SW 1271 (cell line): ENCODE measurements around the gene EVC.
"Not testable (repeated sequence)": the region's sequence is repeated elsewhere in the genome, so short reads cannot be mapped to it uniquely, and the experiment has no call there.

Experiments
- DNase-seq, 2 experiments: peaks; one replicate each; lab custom pipeline; 2025; lab: John Stamatoyannopoulos, UW

The EVC gene

DNA sequence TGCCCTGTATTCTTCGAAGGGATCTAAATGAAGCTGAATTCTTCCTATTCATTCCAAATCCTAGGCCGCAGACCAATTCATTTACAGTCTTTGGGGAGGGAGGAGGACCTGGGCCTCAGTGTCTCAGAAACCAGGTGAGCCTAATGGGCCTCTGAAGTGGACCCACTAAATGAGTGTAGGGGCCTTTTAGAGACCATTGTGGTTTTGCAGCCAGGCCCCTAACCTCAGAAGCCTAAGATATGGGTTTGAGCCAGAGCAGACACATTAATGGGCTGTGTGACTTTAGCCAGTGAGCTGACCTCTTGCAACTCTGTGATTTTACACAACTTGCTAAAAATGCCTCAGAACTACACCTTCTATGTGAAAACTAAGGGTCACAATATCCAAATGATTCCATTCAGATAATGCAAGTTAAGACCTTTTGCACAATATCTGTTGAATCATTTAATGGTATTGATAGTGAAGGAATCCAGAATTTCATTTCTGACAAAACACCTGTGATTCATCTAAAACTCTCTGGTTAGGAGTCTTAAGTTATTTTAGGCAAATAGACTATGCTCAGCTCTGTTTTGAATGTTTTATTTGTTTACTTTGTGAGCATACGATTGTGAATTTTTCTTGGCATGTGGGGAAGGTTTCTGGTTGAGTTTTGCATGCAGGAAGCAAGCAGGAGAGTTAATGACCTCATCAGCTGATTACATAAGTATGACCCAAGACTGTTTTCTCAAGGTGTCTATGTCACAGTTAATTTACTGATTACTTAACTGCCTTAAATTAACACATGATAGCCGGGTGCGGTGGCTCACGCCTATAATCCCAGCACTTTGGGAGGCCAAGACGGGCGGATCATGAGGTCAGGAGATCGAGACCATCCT lies 75.0 kb downstream of the EVC start:
- no peak for DNase-seq

DNA sequence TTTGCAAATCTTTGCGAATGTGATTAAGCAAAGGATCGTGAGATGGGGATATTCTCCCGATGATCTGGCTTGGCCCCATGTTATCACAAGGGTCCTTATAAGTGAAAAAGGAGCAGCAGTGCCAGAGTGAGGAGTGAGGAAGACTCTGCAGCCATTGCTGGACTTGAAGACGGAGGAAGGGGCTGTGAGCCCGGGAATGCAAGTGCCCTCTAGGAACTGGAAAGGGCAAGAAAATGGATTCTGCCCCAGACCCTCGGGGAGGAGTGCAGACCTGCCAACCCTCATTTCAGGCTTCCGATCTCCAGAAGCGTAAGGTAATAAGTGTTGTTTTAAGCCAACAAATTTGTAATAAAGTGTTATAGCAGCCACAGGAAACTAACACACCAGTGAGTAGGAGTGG lies 76.3 kb downstream of the EVC start:
- no peak for DNase-seq

DNA sequence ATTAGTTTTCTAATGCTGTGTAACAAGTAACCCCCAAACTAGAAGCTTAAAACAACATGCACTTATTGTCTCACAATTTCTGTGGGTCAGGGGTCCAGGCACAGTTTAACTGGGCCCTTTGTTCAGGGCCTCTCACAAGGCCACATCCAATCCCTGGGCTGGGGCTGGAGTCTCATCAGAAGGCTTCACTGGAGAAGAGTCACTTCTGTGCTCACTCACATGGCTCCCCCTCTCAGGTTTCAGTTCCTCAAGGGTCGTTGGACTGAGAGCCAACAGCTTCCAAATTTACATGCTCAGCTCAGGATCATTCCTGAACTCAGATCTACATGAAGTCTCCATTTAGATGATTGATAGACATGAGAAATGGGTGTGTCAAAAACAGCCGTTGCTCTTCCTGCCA lies 77.1 kb downstream of the EVC start:
- DNase-seq, result no peak

DNA sequence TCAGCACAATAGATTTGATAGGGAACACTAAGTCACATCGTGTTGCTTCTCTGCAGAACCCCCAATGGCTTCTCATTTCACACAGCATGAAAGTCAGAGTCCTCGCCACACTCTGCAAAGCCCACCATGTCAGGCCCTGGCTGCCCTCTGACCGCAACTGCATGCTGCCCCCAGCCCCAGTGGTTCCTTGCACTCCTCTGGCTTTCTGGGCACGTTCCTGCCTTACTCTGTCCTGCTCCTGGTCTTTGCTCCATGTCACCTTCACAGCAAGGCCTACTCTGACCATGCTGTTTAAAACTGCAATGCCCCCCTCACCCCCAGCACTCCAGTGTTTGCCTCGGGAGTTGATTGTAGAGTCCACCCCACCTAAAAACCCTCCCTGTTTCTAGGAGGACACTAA lies 78.1 kb downstream of the EVC start:
- DNase-seq, result no peak

DNA sequence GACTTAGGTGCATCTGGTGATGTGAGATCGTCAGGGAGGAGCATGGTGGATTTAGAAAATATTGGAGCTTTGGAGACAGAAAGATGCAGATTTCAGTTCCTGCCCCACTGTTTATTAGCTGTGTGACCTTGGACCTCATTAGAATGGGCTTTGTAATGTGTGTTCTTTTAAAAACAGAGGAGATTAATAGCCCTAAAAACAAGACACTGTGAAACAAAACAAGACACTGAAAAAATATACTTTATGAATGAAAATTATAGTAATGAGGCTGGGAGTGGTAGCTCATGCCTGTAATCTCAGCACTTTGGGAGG lies 79.5 kb downstream of the EVC start:
- no peak for DNase-seq

DNA sequence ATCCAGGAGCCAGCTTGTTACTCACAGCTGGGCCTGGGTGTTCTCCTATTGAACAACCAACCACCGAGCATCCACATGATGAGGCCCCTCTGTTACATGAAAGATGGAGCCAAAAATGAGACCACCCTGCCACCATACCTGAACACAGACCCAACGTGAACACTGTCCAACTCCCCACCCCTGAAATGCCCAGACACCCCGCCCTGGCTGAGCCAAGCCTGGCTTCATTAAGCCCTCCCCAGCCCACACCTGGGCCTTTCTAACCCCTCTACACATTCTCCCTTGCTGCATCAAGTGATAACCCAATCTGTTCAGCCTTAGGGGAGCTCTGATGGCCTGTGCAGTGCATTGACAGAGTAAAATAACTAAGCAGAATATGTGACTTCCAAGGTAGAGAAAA lies 80.7 kb downstream of the EVC start:
- DNase-seq, result no peak

DNA sequence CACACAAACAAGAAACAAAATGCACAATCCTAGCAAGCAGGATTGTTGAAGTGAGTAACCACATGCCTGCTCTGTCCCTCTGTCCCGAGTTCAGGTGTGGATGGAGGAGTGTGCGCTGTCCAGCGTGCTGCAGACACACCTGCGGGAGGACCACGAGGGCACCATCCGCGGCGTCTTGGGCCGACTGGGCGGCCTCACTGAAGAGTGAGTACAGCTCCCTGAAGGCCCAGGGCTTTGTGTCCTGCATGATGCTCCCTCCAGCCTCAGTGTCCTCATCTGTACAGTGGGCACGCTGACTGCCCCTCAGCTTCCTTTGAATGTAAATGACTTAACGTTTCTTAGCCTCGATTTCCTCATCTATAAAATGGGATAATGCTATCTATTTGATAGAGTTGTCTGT lies 82.5 kb downstream of the EVC start:
- DNase-seq, result no peak

DNA sequence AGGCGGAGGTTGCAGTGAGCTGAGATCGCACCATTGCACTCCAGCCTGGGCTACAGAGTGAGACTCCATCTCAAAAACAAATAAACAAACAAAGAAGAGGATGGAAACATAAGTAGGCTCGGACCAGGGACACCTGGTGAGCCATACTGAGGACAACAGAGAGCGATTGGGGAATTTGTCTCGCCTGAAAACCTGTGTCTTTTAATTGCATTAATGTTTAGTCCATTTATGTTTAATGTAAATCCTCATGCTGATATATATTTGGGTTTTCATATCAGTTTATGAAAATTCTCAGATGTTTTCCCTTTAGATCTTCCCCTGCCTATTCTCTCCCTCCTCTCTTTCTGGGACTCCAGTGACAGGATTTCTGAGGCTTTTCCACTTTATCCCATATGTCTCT lies 84.6 kb downstream of the EVC start:
- DNase-seq, result no peak

DNA sequence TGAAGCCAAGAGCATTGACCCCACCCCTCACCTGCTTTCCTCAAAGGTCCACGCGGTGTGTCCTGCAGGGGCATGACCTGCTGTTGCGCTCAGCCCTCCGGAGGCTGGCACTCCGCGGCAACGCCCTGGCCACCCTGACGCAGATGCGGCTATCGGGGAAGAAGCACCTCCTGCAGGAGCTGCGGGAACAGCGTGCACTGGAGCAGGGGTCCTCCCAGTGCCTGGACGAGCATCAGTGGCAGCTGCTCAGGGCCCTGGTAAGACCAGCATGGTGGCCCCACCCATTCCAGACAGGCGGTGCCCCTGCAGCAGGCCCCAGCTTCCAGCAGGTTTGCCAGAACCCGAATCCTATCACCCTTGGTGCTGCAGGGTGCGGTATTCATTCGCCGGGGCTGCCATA lies 86.0 kb downstream of the EVC start:
- DNase-seq, result no peak

DNA sequence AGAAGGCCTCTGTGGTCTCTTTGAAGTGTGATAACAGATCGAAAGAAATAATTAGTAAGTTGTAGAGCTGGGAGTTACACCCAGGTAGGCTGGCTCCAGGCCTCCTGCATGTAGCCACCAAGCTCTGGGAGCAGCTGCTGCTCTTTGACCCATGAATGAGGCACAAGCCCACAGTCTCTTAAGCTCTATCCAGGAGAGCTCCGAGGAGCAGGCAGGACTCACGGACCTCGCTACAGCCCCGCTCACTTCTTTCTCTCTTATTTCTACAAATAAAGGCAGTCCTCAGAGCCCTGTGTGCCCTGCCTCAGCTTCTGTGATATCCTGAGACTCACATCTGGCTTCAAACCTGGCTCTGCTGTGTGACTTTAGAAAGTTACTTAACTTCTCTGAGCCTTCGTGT lies 86.9 kb downstream of the EVC start:
- DNase-seq, result no peak

DNA sequence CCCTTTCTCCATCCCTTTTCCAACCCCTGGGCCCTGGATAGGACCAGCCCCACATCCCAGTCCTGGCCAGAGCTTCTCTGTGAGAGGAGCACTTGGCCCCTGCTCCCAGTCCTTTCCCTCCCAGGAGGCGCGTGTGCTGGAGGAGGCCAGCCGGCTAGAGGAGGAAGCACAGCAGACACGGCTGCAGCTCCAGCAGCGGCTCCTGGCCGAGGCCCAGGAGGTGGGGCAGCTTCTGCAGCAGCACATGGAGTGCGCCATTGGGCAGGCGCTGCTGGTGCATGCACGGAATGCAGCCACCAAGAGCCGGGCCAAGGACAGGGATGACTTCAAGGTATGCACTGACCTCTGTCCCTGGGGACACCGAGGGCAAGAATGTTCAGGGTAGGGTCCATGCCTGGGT lies 87.5 kb downstream of the EVC start:
- no peak for DNase-seq

DNA sequence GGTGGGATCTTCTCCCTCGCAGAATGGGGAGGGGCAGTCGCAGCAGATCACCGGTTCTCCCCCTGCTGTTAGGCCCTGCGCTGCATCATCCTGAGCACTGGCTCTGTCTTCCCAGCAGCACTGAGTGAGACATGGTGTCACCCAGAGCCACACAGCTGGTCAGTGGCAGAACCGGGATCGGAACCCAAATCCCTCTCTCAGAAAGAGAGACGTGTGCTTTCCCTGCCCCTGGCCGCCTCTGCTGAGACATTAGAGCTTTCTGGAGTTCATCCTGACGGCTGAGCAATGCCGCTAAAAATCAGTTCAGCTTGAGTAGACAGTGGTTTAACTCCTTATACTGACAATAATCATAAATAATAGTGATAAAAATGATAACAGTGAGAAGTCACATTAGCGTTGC lies 87.9 kb downstream of the EVC start:
- no peak for DNase-seq

DNA sequence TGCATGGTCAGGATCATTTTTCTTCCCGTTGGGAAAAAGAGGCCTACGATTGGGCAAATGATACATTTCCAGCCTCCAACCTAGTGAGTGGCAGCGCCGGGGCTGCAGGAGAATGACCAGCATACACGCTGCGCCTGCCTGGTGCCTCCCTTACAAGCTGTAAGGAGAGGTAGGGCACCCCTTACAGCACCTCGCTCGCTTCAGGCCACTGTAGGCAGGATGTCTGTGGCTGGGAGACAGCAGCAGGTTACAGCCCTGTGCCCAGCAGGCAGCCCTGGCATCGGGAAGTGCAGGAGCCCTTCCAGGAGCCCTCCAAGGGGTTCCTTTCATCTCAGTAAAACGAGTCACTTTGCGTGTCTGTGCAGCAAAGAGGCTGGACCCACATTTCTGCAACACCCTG lies 88.4 kb downstream of the EVC start:
- no peak for DNase-seq

DNA sequence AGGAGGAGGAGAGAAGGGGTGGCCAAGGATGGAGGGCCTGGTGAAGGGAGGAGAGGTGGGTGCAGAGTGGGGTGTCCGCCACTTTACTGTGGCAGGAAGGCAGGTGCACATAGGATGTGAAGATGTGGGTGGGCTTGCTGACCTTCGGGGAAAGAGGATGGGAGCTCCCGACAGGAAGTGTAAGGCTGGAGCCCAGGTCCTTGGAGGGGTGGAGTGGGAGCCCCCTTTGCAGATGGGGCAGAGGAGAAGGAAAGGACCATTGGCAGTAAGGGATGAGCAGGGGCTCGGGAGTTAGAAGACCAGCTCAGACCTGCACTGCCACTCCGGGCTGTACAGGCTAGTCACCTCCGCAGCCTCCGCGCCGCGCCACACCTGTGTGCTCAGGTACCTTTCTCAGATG lies 89.5 kb downstream of the EVC start:
- no peak for DNase-seq

DNA sequence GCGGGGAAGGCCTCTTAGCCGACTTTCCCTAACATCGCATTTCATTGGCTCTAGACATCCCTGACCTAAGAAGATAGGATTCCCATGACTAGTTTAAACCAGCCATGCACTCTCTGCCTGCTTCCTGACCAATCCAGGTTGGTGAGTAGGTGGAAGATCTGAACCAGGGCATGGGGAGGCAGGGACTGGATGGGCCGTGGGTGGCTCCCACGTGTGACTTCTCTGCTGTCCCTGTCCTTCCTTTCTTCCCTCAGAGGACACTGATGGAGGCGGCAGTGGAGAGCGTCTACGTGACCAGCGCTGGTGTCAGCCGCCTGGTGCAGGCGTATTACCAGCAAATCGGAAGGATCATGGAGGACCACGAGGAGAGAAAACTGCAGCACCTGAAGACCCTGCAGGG lies 90.7 kb downstream of the EVC start:
- DNase-seq, result no peak

DNA sequence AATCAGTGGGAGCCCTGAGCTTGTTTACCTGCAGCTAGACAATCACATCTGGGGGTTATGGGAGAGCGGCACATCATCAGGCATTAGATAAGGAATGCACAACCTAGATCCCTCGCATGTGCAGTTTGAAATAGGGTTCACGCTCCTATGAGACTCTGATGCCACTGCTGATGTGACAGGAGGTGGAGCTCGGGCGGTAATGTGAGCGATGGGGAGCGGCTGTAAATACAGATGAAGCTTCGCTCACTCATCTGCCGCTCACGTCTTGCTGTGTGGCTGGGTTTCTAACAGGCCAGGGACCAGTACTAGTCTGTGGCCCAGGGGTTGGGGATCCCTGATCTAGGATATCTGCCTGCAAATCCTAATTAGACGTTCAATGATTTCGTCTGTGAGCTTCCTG lies 91.6 kb downstream of the EVC start:
- DNase-seq, result no peak

DNA sequence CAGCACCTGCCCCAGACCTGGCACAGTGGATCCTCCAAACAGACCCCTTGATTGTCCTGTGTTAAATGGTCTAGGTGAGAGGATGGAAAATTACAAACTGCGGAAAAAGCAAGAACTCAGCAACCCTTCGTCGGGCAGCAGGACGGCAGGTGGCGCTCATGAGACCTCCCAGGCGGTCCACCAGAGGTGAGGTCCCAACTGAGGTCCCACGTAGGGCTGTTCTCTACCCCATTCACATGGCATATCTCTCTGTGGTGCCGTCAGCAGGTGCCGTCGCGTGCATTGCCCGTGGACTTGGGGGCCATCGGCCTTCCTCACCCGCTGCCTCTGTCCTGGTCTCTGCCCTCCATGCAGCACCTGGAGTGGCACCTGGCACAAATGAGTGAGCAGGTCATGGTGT lies 93.7 kb downstream of the EVC start:
- DNase-seq, result no peak

DNA sequence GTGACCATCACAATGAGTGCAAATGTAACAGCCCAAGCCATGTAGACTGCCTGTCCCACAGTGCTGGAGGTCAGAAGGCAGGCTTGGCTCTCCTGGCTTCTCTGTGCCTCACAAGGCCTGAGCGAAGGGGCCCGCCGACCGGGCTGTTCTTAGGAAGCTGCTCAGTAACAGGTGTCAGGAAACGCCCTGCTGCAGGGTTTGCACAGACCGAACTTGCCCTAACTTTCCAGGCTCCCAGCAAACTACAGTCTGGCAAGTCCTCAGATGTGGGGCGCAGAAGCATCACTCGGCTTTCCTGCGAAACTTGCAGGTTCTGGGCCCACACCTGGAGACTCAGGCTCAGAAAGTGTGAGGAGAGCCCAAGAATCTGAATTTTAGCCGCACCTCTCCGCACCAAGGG lies 94.3 kb downstream of the EVC start:
- DNase-seq, result no peak

DNA sequence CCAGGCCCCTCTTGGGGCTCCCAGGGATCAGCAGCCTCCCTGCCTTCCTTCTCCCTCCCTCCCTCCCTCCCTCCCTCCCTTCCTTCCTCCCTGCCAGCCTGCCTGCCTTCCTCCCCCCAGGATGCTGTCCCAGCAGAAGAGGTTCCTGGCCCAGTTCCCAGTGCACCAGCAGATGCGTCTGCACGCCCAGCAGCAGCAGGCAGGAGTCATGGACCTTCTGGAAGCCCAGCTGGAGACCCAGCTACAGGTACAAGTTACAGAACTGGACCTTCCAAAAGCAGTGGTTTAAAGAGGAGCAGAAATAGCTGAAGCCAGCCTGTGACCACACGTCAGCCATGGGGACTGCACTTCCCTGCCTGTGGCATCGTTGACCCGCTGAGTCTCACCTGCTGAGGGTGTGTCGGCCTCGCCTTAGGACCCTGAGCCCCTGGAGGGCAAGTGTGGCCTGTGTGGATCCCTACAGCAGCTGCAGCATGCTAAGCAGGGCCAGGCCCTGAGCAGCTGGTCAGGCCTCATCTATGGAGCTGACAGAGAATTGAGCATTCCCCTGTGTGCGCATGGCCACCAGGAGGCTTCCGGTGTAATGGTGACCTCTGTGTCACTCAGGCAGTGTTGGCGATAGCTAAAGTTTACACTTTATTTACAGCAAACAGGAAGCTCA lies 97.2 kb downstream of the EVC start:
- DNase-seq, result no peak

DNA sequence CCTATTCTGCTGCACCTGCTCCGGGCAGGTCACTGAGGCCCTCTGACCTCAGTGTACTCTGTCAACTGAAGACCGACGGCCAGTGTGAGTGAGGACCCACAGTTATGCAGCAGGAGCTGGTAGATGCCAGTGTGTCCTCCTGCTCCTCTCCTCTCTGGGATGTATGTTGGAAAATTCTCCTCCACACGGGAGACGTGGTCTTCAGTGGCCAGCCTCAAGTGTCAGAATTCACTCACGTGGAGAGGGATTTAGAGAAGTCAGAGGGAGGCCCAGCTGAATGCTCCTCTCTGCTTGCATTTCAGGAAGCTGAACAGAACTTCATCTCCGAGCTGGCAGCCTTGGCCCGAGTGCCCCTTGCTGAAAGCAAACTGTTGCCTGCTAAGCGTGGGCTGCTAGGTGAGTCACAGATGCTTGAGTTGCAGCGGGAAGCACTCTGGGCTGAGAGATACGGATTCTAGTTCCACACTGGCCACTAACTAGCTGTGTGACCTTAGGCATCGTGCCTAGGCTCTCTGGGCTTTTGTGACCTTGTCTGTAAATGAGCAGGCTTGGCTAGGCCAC lies 98.3 kb downstream of the EVC start:
- no peak for DNase-seq

DNA sequence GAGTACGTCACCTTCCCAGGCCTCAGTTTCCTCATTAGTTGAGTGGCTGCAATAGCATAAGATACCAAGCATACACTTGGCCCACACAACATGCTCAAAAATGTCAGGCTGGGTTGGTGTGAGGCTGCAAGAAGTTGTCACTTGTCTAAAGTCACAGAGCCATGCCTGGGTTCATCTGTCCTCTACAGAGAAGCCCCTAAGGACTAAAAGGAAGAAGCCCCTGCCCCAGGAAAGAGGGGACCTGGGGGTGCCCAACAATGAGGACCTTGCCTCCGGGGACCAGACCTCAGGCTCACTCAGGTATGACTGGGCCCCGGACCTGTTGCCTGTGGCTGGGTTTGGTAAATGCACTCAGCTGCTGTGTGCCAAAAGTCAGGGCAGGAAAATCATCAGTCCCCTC lies 99.2 kb downstream of the EVC start:
- DNase-seq, result no peak

DNA sequence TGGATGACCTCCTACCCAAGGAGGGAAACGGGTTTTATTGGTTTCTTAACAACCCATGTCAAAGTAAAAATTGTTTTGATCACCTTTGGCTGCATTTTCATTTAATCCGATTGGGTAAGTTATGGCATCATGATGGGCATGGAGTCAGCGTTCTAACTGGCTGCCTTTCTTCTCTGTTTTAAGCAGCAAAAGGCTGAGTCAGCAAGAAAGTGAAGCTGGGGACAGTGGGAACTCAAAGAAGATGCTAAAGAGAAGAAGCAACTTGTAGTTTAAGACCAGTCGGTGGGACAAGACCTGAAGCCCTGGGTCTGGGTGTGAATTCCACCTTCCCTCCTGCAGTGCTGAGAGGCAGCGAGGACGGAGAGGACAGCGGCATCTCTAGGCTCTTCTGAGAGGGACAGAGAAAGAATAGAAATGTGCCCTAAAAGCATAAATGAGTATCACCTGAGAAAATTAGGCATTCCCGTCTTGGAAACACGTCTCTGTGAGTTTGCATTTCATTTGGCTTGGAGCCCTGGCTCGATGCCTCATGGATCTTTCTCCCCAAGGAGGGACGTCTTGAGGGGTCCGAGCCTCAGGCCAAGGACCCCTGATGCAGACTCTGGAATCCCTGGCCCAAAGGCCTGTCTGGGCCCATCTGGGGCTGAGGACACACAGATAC lies 99.9 kb downstream of the EVC start:
- no peak for DNase-seq

DNA sequence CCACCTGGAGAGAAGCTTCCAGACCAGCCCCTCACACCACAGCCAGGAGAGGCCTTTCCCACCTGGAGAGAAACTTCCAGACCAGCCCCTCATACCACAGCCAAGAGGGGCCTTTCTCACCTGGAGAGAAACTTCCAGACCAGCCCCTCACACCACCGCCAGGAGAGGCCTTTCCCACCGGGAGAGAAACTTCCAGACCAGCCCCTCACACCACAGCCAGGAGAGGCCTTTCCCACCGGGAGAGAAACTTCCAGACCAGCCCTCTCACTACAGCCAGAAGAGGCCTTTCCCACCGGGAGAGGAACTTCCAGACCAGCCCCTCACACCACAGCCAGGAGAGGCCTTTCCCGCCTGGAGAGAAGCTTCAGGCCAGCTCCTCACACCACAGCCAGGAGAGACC lies 101.1 kb downstream of the EVC start:
- not testable (repeated sequence) for DNase-seq
